GM23338 (cell line): Measurements from ENCODE around the gene RARG. TPM values are rescaled to one million over a fixed set of nuclear protein-coding genes. Genes with fewer than 3 reads are reported as not detected.

Experiments used
- ATAC-seq: fragments of 200-7000 bp; cut with Tn5 transposase; 3 replicates; pipeline ENCODE4 v1.9.1; 2020
- DNase-seq: peaks from one replicate; pipeline ENCODE4 v3.0.0-alpha.2; 2015; ENCODE audit warnings: low spot score
- H2AFZ ChIP-seq: fragments of 200-600 bp; sonication (generic); 2 replicates; pipeline ENCODE4 v1.8.0; 2016; ENCODE audit warnings: antibody characterized with exemption, mild to moderate bottlenecking, moderate library complexity
- H3F3A ChIP-seq: fragments of 200-600 bp; sonication (generic); replicated peaks from 2 replicates; pipeline ENCODE4 v1.8.0; 2017; ENCODE audit warnings: antibody characterized with exemption, mixed run types, low read depth
- H3K27ac ChIP-seq: fragments of 200-600 bp; sonication (generic); 2 replicates; pipeline ENCODE4 v1.6.1; 2016; ENCODE audit warnings: low read depth
- H3K27me3 ChIP-seq: fragments of 200-600 bp; sonication (generic); 2 replicates; pipeline ENCODE4 v1.8.0; 2016; ENCODE audit warnings: mild to moderate bottlenecking, mixed run types, moderate library complexity; ENCODE audit not compliant: insufficient read depth
- H3K36me3 ChIP-seq: fragments of 200-600 bp; sonication (generic); 2 replicates; pipeline ENCODE4 v1.8.0; 2016; ENCODE audit warnings: mild to moderate bottlenecking; ENCODE audit not compliant: insufficient read depth
- H3K4me1 ChIP-seq: fragments of 200-600 bp; sonication (generic); 2 replicates; pipeline ENCODE4 v1.8.0; 2016; ENCODE audit warnings: mild to moderate bottlenecking, moderate library complexity; ENCODE audit not compliant: insufficient read depth
- H3K4me2 ChIP-seq: fragments of 200-600 bp; sonication (generic); 2 replicates; pipeline ENCODE4 v1.7.1; 2017; ENCODE audit warnings: mixed run types
- H3K4me3 ChIP-seq: fragments of 200-600 bp; sonication (generic); 2 replicates; pipeline ENCODE4 v1.6.1; 2016; ENCODE audit warnings: mixed run types
- H3K79me2 ChIP-seq: fragments of 200-600 bp; sonication (generic); replicated peaks from 2 replicates; pipeline ENCODE4 v1.8.0; 2017; ENCODE audit warnings: mild to moderate bottlenecking; ENCODE audit not compliant: insufficient read depth
- H3K9me2 ChIP-seq: fragments of 200-600 bp; sonication (generic); 2 replicates; pipeline ENCODE4 v1.8.0; 2017; ENCODE audit not compliant: insufficient read depth
- H4K20me1 ChIP-seq: fragments of 200-600 bp; sonication (generic); replicated peaks from 2 replicates; pipeline ENCODE4 v1.8.0; 2017; ENCODE audit warnings: mild to moderate bottlenecking; ENCODE audit not compliant: insufficient read depth
- H3K27ac Mint-ChIP-seq: 2 replicates; pipeline ENCODE4 v1.8.0; 2020; ENCODE audit warnings: inconsistent platforms, mild to moderate bottlenecking, moderate library complexity, mixed read lengths
- H3K27me3 Mint-ChIP-seq: 3 replicates; pipeline ENCODE4 v1.8.0; 2022; ENCODE audit warnings: low read depth, mild to moderate bottlenecking, moderate library complexity, mixed read lengths, inconsistent platforms; ENCODE audit not compliant: insufficient read depth, poor library complexity
- H3K36me3 Mint-ChIP-seq: 3 replicates; pipeline ENCODE4 v1.8.0; 2021; ENCODE audit warnings: low read depth, mild to moderate bottlenecking, inconsistent platforms, moderate library complexity, mixed read lengths
- H3K4me1 Mint-ChIP-seq: 3 replicates; pipeline ENCODE4 v1.8.0; 2020; ENCODE audit warnings: mild to moderate bottlenecking, inconsistent platforms, mixed read lengths
- H3K4me3 Mint-ChIP-seq: 3 replicates; pipeline ENCODE4 v1.8.0; 2021; ENCODE audit warnings: moderate library complexity, mild to moderate bottlenecking, inconsistent platforms, mixed read lengths
- H3K9me3 Mint-ChIP-seq: 3 replicates; pipeline ENCODE4 v1.8.0; 2020; ENCODE audit warnings: moderate library complexity, mild to moderate bottlenecking, inconsistent platforms, mixed read lengths
- CREB1 ChIP-seq: fragments of 250-450 bp; sonication (Bioruptor Pico); IDR thresholded peaks from 2 replicates; pipeline ENCODE4 v1.5.0; 2020; ENCODE audit warnings: low read depth, mild to moderate bottlenecking, moderate library complexity
- CTCF ChIP-seq, 2 experiments: fragments of 200-600 bp in 1 of 2; sonication (generic) in 1 of 2; conservative IDR thresholded peaks; 2 replicates each; pipeline versions ENCODE4 v1.5.1 to v1.6.1; 2016 to 2017; ENCODE audit warnings: antibody characterized with exemption in 2 of 2, low read depth in 2 of 2, mild to moderate bottlenecking in 2 of 2, moderate library complexity in 1 of 2
- ETS1 ChIP-seq: IDR thresholded peaks from 2 replicates; pipeline ENCODE4 v1.6.1; 2016; ENCODE audit warnings: antibody characterized with exemption
- EZH2 ChIP-seq: fragments of 200-600 bp; sonication (generic); IDR thresholded peaks from one replicate; pipeline ENCODE4 v1.8.0; 2017; ENCODE audit warnings: antibody characterized with exemption, mild to moderate bottlenecking, low read depth; ENCODE audit not compliant: unreplicated experiment
- EZH2phosphoT487 ChIP-seq: fragments of 200-600 bp; sonication (generic); IDR thresholded peaks from one replicate; pipeline ENCODE4 v1.8.1; 2018; ENCODE audit warnings: antibody characterized with exemption; ENCODE audit not compliant: unreplicated experiment
- JUNB ChIP-seq: IDR thresholded peaks from one replicate; pipeline ENCODE4 v1.6.1; 2016; ENCODE audit warnings: antibody characterized with exemption; ENCODE audit not compliant: unreplicated experiment
- NANOG ChIP-seq: IDR thresholded peaks from 2 replicates; pipeline ENCODE4 v1.6.1; 2016; ENCODE audit warnings: antibody characterized with exemption, borderline replicate concordance
- POLR2AphosphoS5 ChIP-seq: IDR thresholded peaks from 2 replicates; pipeline ENCODE4 v1.6.1; 2016; ENCODE audit warnings: antibody characterized with exemption, low read depth
- REST ChIP-seq: IDR thresholded peaks from one replicate; pipeline ENCODE4 v1.6.1; 2018; ENCODE audit warnings: antibody characterized with exemption; ENCODE audit not compliant: unreplicated experiment
- STAT1 ChIP-seq: IDR thresholded peaks from one replicate; pipeline ENCODE4 v1.6.1; 2016; ENCODE audit warnings: antibody characterized with exemption; ENCODE audit not compliant: unreplicated experiment
- ZNF114 ChIP-seq: fragments of 250-450 bp; sonication (Bioruptor Pico); IDR thresholded peaks from 2 replicates; pipeline ENCODE4 v1.5.0; 2020; ENCODE audit warnings: mild to moderate bottlenecking, moderate library complexity
- ZNF331 ChIP-seq: fragments of 250-450 bp; sonication (Bioruptor Pico); IDR thresholded peaks from 2 replicates; pipeline ENCODE4 v1.5.0; 2020; ENCODE audit warnings: low read depth, mild to moderate bottlenecking, moderate library complexity
- ZNF462 ChIP-seq: fragments of 250-450 bp; sonication (Bioruptor Pico); IDR thresholded peaks from 2 replicates; pipeline ENCODE4 v1.5.0; 2020; ENCODE audit warnings: mild to moderate bottlenecking, moderate library complexity
- polyA plus RNA-seq: library from polyadenylated mRNA; unstranded; fragments of >200 nt; fragmentation: Nextera tagmentation; extraction: Ambion mirVana; gene quantifications from 2 replicates; pipeline ENCODE4 v1.2.1, GENCODE V29; 2016
- total RNA-seq: library from RNA; depleted of rRNA; stranded (reverse); fragments of >200 nt; shearing (Covaris generic); gene quantifications from 2 replicates; pipeline ENCODE4 v1.2.3, GENCODE V29; 2014

RARG gene
- total and polyA plus RNA-seq, 2 experiments from 2014 or later, result 18.5 to 50.2 TPM

GRCh38 chr12:53244337-53244736 lies 12.3 kb upstream of the RARG start:
- Histone ChIP-seq H2AFZ (no peak overlapping the region), H4K20me1 (no peaks in the 10 kb centered on the region), H3K36me3 (no peaks in the 10 kb centered on the region), H3K4me2 (no peak overlapping the region), H3K4me1 (peaks cover 33% of the 10 kb centered on the region), H3K4me3 (no peak overlapping the region), H3K27me3 (no peaks in the 10 kb centered on the region), H3K79me2 (no peaks in the 10 kb centered on the region), H3K9me2 (no peaks in the 10 kb centered on the region), H3K27ac (no peak overlapping the region), H3F3A (no peaks in the 10 kb centered on the region)
- ATAC-seq (no peak), DNase-seq (no peak)
- peaks cover 2% of the 10 kb centered on the region; the same call in 1 of the 3 replicates for H3K9me3 Mint-ChIP-seq
- no peak overlapping the region for H3K4me3 Mint-ChIP-seq
- no peak overlapping the region for H3K27ac Mint-ChIP-seq
- peaks cover 9% of the 10 kb centered on the region for H3K27me3 Mint-ChIP-seq
- H3K36me3 Mint-ChIP-seq, result no peaks in the 10 kb centered on the region; the same call in 2 of the 3 replicates
- TF ChIP-seq ETS1 (no peak), EZH2phosphoT487 (no peak), ZNF462 (CRISPR knock-in tag) (no peak), CREB1 (CRISPR knock-in tag) (no peak), ZNF331 (no peak), STAT1 (no peak), ZNF114 (no peak), REST (no peak), NANOG (no peak), EZH2 (no peak), POLR2AphosphoS5 (no peak), JUNB (no peak), CTCF (conservative IDR thresholded peaks at IDR 0.05; ENCODE audit: low read depth in 2 of 2) (no peak)
- H3K4me1 Mint-ChIP-seq, result peaks cover 44% of the 10 kb centered on the region
